ENCODE measurements around the gene DLL4. TPM values are rescaled to one million over a fixed set of nuclear protein-coding genes. Genes with fewer than 3 reads are reported as not detected.

The DLL4 gene
- total RNA-seq, 1 experiment from 2014 or later: 0.11 TPM

GRCh38 chr15:40978141-40978540 is 49.0 kb downstream of the DLL4 start:
- Histone ChIP-seq H3K9me3 (ENCODE audit: low read depth, low read length, poor library complexity, severe bottlenecking) (no peaks in the 10 kb centered on the region), H3K36me3 (ENCODE audit: insufficient read depth, low read length, poor library complexity, severe bottlenecking) (peaks cover 59% of the 10 kb centered on the region), H3K4me1 (ENCODE audit: insufficient read depth, low read length, poor library complexity, severe bottlenecking) (no peaks in the 10 kb centered on the region), H3K27ac (ENCODE audit: low read depth, low read length, poor library complexity, severe bottlenecking) (no peak overlapping the region), H3K27me3 (replicated peaks; ENCODE audit: insufficient read depth, low read depth, low read length, poor library complexity) (no peaks in the 10 kb centered on the region), H3K4me3 (ENCODE audit: low read depth, low read length, poor library complexity, severe bottlenecking) (no peak overlapping the region)
- TF ChIP-seq CTCF (conservative IDR thresholded peaks at IDR 0.05; ENCODE audit: low read depth, low read length) (no peak), EZH2 (IDR thresholded peaks at IDR 0.05; ENCODE audit: borderline replicate concordance, low read depth, low read length, poor library complexity, severe bottlenecking) (no peak)
- no peak for DNase-seq (ENCODE audit: low spot score)
- intact Hi-C loops (cut with micrococcal nuclease; ENCODE audit: unreplicated experiment): no loop called here
- BruUV-seq (replicated peaks): no TSS peak
- CTCF ChIA-PET: no interaction called here
- POLR2A ChIA-PET (ENCODE audit: low non-redundant PET): no interaction called here

- H3K9me3 ChIP-seq (ENCODE audit: low read depth, low read length, poor library complexity, severe bottlenecking): no peaks in the 10 kb centered on the region
- H3K4me3 ChIP-seq (ENCODE audit: low read depth, low read length, poor library complexity, severe bottlenecking): no peak overlapping the region
- CTCF ChIA-PET: no interaction called here
- H3K27me3 ChIP-seq (replicated peaks; ENCODE audit: insufficient read depth, low read depth, low read length, poor library complexity): no peaks in the 10 kb centered on the region
- H3K27ac ChIP-seq (ENCODE audit: low read depth, low read length, poor library complexity, severe bottlenecking): no peak overlapping the region
- no peak for TF ChIP-seq CTCF (conservative IDR thresholded peaks at IDR 0.05; ENCODE audit: low read depth, low read length)
- TF ChIP-seq EZH2 (IDR thresholded peaks at IDR 0.05; ENCODE audit: borderline replicate concordance, low read depth, low read length, poor library complexity, severe bottlenecking): no peak
- peaks cover 63% of the 10 kb centered on the region for H3K36me3 ChIP-seq (ENCODE audit: insufficient read depth, low read length, poor library complexity, severe bottlenecking)
- intact Hi-C loops (cut with micrococcal nuclease; ENCODE audit: unreplicated experiment): no loop called here
- DNase-seq (ENCODE audit: low spot score): no peak
- POLR2A ChIA-PET (ENCODE audit: low non-redundant PET): no interaction called here
- no peaks in the 10 kb centered on the region for H3K4me1 ChIP-seq (ENCODE audit: insufficient read depth, low read length, poor library complexity, severe bottlenecking)
- BruUV-seq (replicated peaks): no TSS peak
Measured at GRCh38 chr15:40978562-40978961, 49.4 kb downstream of the DLL4 start.

- ChIA-PET CTCF (no interaction called here), POLR2A (ENCODE audit: low non-redundant PET) (no interaction called here)
- no peak overlapping the region for H3K27ac ChIP-seq (ENCODE audit: low read depth, low read length, poor library complexity, severe bottlenecking)
- no peaks in the 10 kb centered on the region for H3K9me3 ChIP-seq (ENCODE audit: low read depth, low read length, poor library complexity, severe bottlenecking)
- intact Hi-C loops (cut with micrococcal nuclease; ENCODE audit: unreplicated experiment): no loop called here
- BruUV-seq (replicated peaks): no TSS peak
- no peak overlapping the region for H3K4me3 ChIP-seq (ENCODE audit: low read depth, low read length, poor library complexity, severe bottlenecking)
- no peak for TF ChIP-seq CTCF (conservative IDR thresholded peaks at IDR 0.05; ENCODE audit: low read depth, low read length)
- no peak for TF ChIP-seq EZH2 (IDR thresholded peaks at IDR 0.05; ENCODE audit: borderline replicate concordance, low read depth, low read length, poor library complexity, severe bottlenecking)
- no peak for DNase-seq (ENCODE audit: low spot score)
- H3K27me3 ChIP-seq (replicated peaks; ENCODE audit: insufficient read depth, low read depth, low read length, poor library complexity): no peaks in the 10 kb centered on the region
- no peaks in the 10 kb centered on the region for H3K4me1 ChIP-seq (ENCODE audit: insufficient read depth, low read length, poor library complexity, severe bottlenecking)
- H3K36me3 ChIP-seq (ENCODE audit: insufficient read depth, low read length, poor library complexity, severe bottlenecking): peaks cover 89% of the 10 kb centered on the region
Measured at GRCh38 chr15:40981186-40981585, 52.0 kb downstream of the DLL4 start.

Measured in A673 (cell line).